Measurements from ENCODE around the gene SLC22A31. TPM values are rescaled to one million over a fixed set of nuclear protein-coding genes. Genes with fewer than 3 reads are reported as not detected.

SLC22A31 gene
- total and polyA plus RNA-seq, 9 of the 15 experiments (the other 6 are each of a cell fraction or from before 2014, with no cell fraction given): 0.29 to 2.2 (median 0.47) TPM; not detected in 3

DNA sequence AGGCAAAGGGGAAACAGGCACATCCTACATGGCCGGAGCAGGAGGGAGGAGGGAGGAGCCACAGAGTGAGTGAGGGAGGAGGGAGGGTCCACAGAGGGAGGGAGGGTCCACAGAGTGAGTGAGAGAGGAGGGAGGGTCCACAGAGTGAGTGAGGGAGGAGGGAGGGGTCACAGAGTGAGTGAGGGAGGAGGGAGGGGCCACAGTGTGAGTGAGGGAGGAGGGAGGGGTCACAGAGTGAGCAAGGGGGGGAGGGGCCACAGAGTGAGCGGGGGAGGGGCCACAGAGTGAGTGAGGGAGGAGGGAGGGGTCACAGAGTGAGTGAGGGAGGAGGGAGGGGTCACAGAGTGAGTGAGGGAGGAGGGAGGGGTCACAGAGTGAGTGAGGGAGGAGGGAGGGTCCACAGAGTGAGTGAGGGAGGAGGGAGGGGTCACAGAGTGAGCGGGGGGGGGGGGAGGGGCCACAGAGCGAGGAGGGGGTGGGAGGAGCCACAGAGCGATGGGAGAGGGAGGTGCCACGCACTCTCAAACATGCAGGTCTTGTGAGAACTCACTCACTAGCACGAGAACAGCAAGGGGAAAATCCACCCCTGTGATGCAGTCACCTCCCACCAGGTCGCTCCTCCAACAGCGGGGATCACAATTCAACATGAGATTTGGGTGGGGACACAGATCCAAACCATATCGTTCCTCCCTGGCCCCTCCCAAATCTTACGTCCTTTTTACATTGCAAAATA lies 53.1 kb downstream of the SLC22A31 start:
- Histone ChIP-seq H3K9me1 (ENCODE audit: control insufficient read depth, insufficient read depth, low read length) (no peaks in the 10 kb centered on the region), H4K20me1 (replicated peaks; ENCODE audit: control insufficient read depth, insufficient read depth, low read length) (no peaks in the 10 kb centered on the region), H3K36me3 (ENCODE audit: control insufficient read depth, insufficient read depth, low read length) (peaks cover 48% of the 10 kb centered on the region; the same call in 2 of the 3 replicates), H3K4me1 (replicated peaks in 1 of 2; ENCODE audit: control insufficient read depth in 2 of 2, insufficient read depth in 2 of 2, low read length in 2 of 2) (peaks cover 0 to 11% of the 10 kb centered on the region in 2 experiments; a peak in 2 of 5 replicates), H3K27me3 (ENCODE audit: control insufficient read depth in 2 of 2, insufficient read depth in 2 of 2, low read length in 2 of 2) (no peaks in the 10 kb centered on the region), H3K9me3 (replicated peaks; ENCODE audit: control insufficient read depth, insufficient read depth, low read depth, low read length) (peaks cover 5% of the 10 kb centered on the region), H2AFZ (ENCODE audit: low read depth, low read length) (no peak overlapping the region), H3K9ac (ENCODE audit: insufficient read depth in 1 of 2, low read depth in 2 of 2, low read length in 2 of 2) (no peak overlapping the region), H3K27ac (ENCODE audit: extremely low read depth, low read depth, low read length) (no peak overlapping the region), H3K4me3 (no peak overlapping the region), H3K79me2 (ENCODE audit: control insufficient read depth, insufficient read depth, low read length) (no peaks in the 10 kb centered on the region), H3K4me2 (ENCODE audit: insufficient read depth, low read length) (no peak overlapping the region)
- ChIA-PET CTCF (ENCODE audit: low intra/inter-chr PET ratio) (no interaction called here), POLR2A (interaction anchor here (0.5 kb wide), 1 partner anchor 322 kb away, joined by 3 read pairs; no protein-coding TSS in a partner anchor)
- TF ChIP-seq NFE2 (IDR thresholded peaks at IDR 0.05; ENCODE audit: low read depth): no peak
- TF ChIP-seq CHCHD3 (CRISPR knock-in tag; IDR thresholded peaks at IDR 0.05): no peak
- TF ChIP-seq, protein P1, sequence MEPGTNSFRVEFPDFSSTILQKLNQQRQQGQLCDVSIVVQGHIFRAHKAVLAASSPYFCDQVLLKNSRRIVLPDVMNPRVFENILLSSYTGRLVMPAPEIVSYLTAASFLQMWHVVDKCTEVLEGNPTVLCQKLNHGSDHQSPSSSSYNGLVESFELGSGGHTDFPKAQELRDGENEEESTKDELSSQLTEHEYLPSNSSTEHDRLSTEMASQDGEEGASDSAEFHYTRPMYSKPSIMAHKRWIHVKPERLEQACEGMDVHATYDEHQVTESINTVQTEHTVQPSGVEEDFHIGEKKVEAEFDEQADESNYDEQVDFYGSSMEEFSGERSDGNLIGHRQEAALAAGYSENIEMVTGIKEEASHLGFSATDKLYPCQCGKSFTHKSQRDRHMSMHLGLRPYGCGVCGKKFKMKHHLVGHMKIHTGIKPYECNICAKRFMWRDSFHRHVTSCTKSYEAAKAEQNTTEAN (CRISPR knock-in tag; IDR thresholded peaks at IDR 0.05): no peak
- peak; percentile 84 for TF ChIP-seq ZNF263 (CRISPR knock-in tag; IDR thresholded peaks at IDR 0.05; ENCODE audit: borderline replicate concordance)
- TF ChIP-seq NFIC (IDR thresholded peaks at IDR 0.05): no peak
- TF ChIP-seq, protein P2, sequence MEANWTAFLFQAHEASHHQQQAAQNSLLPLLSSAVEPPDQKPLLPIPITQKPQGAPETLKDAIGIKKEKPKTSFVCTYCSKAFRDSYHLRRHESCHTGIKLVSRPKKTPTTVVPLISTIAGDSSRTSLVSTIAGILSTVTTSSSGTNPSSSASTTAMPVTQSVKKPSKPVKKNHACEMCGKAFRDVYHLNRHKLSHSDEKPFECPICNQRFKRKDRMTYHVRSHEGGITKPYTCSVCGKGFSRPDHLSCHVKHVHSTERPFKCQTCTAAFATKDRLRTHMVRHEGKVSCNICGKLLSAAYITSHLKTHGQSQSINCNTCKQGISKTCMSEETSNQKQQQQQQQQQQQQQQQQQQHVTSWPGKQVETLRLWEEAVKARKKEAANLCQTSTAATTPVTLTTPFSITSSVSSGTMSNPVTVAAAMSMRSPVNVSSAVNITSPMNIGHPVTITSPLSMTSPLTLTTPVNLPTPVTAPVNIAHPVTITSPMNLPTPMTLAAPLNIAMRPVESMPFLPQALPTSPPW (CRISPR knock-in tag; IDR thresholded peaks at IDR 0.05): peak; percentile 29; the same call in 1 of the 2 replicates
- 84% methylated on average over 6 of the region's 11 CpGs for WGBS (ENCODE audit: insufficient coverage, low coverage, missing lambda C conversion rate)
- DNase-seq (ENCODE audit: extremely low read depth in 1 of 4, low spot score in 3 of 4) (peak; percentile 53 to 74 (median 68)), ATAC-seq (no peak; the same call in 2 of the 3 replicates), FAIRE-seq (no peak)
- intact Hi-C loops (cut with micrococcal nuclease) (no loop called here), in situ Hi-C loops (cut with MboI) (no loop called here)
- no TSS peak for BruUV-seq (replicated peaks)
